Right cardiac atrium (tissue), 5 donors: ENCODE data around the gene SPON2. TPM values are rescaled to one million over a fixed set of nuclear protein-coding genes. Genes with fewer than 3 reads are reported as not detected.

Source experiments
- ATAC-seq, 2 donors: fragments of 200-7000 bp; cut with Tn5 transposase; one replicate each; pipeline versions ENCODE4 v1.8.0 to v1.9.1; 2020; ENCODE audit warnings: moderate library complexity in 2 of 2, mild to moderate bottlenecking in 1 of 2
- DNase-seq, 3 donors: peaks; one replicate each; pipeline ENCODE4 v3.0.0-alpha.2; 2020
- H3K27ac ChIP-seq: one replicate; pipeline ENCODE4 v1.5.1; 2013; ENCODE audit warnings: mild to moderate bottlenecking, low read length, control low read depth, moderate library complexity
- H3K27me3 ChIP-seq: one replicate; pipeline ENCODE4 v1.6.1; 2013; ENCODE audit not compliant: control insufficient read depth, insufficient read depth
- H3K4me1 ChIP-seq: one replicate; pipeline ENCODE4 v1.6.1; 2013; ENCODE audit warnings: low read length; ENCODE audit not compliant: control insufficient read depth, insufficient read depth
- H3K4me3 ChIP-seq: one replicate; pipeline ENCODE4 v1.5.1; 2013; ENCODE audit warnings: low read length, control low read depth
- H3K9me3 ChIP-seq: one replicate; pipeline ENCODE4 v1.6.1; 2013; ENCODE audit warnings: low read length; ENCODE audit not compliant: control insufficient read depth
- WGBS: extraction: QIAGEN DNeasy Blood & Tissue Kit; methylation state at CpG from one replicate; pipeline ENCODE4 v1.1.7; 2013; 5-methylcytosine and 5-hydroxymethylcytosine counted together
- intact Hi-C, 4 donors: fragments of 100-400 bp; cut with DNase I; formaldehyde crosslinking; loops; one replicate each; pipeline versions ENCODE4 v1.11.0 to v1.14.0; 2022 to 2023
- polyA plus RNA-seq: library from polyadenylated mRNA; stranded (reverse); fragments of 200-250 nt; gene quantifications from one replicate; pipeline ENCODE4 v1.2.3, GENCODE V29; 2013
- total RNA-seq, 4 donors: library from RNA; stranded (reverse); fragmentation: NEBNext Ultra II Directional; extraction: Animal tissue kit (Norgen Biotek cat#: 25700); gene quantifications; one replicate each; pipeline ENCODE4 v1.2.1, GENCODE V29; 2021
- donor health status: healthy with polysubstance abuse.
- donor health status: DM: no; HTN: yes; CAD: no.
- donor health status: DM: no; HTN: no; CAD: no.
- donor health status: DM: no; HTN: yes; CAD: no; lungs with severe emphysema.
- donor health status: DM: yes; HTN: yes; CAD: no.

Gene SPON2
- total and polyA plus RNA-seq, 5 donors, result 9.6 to 27.4 (median 13.6) TPM

DNA sequence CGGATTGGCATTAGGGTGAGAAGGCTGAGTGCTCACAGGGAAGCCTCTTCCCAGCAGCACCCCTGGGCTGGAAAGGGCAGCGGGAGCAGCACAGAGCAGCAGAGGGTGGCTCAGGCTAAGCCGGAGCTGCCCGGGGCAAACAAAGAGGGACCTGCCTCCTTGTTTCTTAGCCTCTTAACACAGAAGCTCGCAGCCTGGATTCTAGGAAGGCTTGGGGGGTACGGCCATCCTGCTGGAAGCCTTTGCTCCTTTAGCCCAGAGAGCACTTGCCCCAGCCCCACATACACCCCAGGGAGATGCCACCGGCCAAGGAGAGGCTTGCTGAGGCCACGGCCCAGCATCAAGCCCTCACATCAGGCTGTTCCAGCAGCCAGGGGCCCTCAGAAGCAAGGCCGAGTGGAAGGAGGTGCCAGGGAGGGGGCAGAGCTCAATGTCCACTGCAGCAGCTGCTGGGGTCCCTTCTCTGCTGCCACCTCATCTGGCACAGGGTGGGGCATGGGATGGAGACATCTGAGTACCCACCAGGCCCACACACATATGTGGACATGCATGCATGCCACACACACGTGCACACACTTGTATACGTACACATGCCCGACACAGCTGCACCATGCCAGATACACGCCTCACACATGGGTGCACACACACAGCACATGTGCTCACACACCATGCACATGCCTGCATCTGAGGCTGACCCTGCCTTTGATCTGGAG, 20.3 kb upstream of the SPON2 start:
- H3K4me3 ChIP-seq, result no peak overlapping the region

DNA sequence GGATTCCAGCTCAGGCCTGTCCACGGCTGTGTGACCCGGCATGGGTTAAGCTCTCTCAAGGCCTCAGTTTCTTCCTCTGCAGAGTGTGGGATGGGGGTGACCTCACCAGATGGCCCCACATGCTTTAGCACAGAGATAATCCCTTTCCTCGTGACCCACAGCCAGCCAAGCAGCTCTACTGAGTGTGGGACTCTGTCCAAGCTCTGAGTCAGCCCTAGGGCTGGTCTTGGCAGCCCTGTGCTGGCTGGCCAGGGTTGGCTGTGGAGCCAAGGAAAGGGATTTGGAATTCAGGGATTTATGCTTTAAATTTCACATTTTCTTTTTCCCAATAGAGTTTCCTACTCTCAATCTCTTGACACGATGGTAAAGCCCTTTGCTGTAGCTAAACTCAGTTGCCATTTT, 19.7 kb upstream of the SPON2 start:
- DNase-seq, result peak; percentile 91 to 94 (median 92)
- Histone ChIP-seq H3K9me3 (no peaks in the 10 kb centered on the region), H3K4me3 (no peak overlapping the region), H3K27ac (peak overlapping the region; percentile 86), H3K4me1 (peaks cover 18% of the 10 kb centered on the region), H3K27me3 (no peaks in the 10 kb centered on the region)
- intact Hi-C loops, result no loop called here
- peak; percentile 95 for ATAC-seq
- WGBS, result 14% methylated on average over 4 of the region's 4 CpGs

More for the DNA sequence above, 20.3 kb upstream of the SPON2 start:
- intact Hi-C loops, result no loop called here
- H3K27me3 ChIP-seq, result no peaks in the 10 kb centered on the region
- H3K9me3 ChIP-seq, result no peaks in the 10 kb centered on the region
- H3K4me1 ChIP-seq, result peaks cover 18% of the 10 kb centered on the region
- ATAC-seq (peak; percentile 64), DNase-seq (peak; percentile 50 to 74 (median 72))
- H3K27ac ChIP-seq, result peak overlapping the region; percentile 86
- WGBS, result 47% methylated on average over 13 of the region's 13 CpGs

GRCh38 chr4:1191621-1192020, 19.2 kb upstream of the SPON2 start:
- ATAC-seq, result no peak

GRCh38 chr4:1187182-1187581, 14.8 kb upstream of the SPON2 start:
- ATAC-seq, result no peak
- H3K9me3 ChIP-seq, result no peaks in the 10 kb centered on the region
- intact Hi-C loops, result no loop called here
- 22% methylated on average over 1 of the region's 1 CpG for WGBS
- H3K4me1 ChIP-seq, result peaks cover 6% of the 10 kb centered on the region
- no peaks in the 10 kb centered on the region for H3K27me3 ChIP-seq
- no peak overlapping the region for H3K27ac ChIP-seq
- no peak overlapping the region for H3K4me3 ChIP-seq
- DNase-seq, result peak in 2 of 3 donors; percentile 40 to 44

More at GRCh38 chr4:1191621-1192020, 19.2 kb upstream of the SPON2 start:
- 70% methylated on average over 5 of the region's 5 CpGs for WGBS
- peaks cover 18% of the 10 kb centered on the region for H3K4me1 ChIP-seq
- H3K27me3 ChIP-seq, result no peaks in the 10 kb centered on the region
- no peaks in the 10 kb centered on the region for H3K9me3 ChIP-seq
- DNase-seq, result peak in 1 of 3 donors; percentile 67
- intact Hi-C loops, result no loop called here
- H3K27ac ChIP-seq, result peak overlapping the region; percentile 82
- H3K4me3 ChIP-seq, result no peak overlapping the region

GRCh38 chr4:1183985-1184773, 11.8 kb upstream of the SPON2 start:
- no peaks in the 10 kb centered on the region for H3K9me3 ChIP-seq
- intact Hi-C loops, result no loop called here
- H3K27me3 ChIP-seq, result no peaks in the 10 kb centered on the region
- no peak for ATAC-seq
- H3K4me1 ChIP-seq, result no peaks in the 10 kb centered on the region
- no peak overlapping the region for H3K27ac ChIP-seq
- 53% methylated on average over 6 of the region's 6 CpGs for WGBS
- DNase-seq, result peak in 2 of 3 donors; percentile 14 to 25
- H3K4me3 ChIP-seq, result no peak overlapping the region

- ATAC-seq (no peak), DNase-seq (no peak)
- Histone ChIP-seq H3K4me3 (no peak overlapping the region), H3K27ac (no peak overlapping the region), H3K9me3 (no peaks in the 10 kb centered on the region), H3K4me1 (no peaks in the 10 kb centered on the region), H3K27me3 (no peaks in the 10 kb centered on the region)
- intact Hi-C loops, result no loop called here
Observed at GRCh38 chr4:1182313-1182712, 9.9 kb upstream of the SPON2 start.

DNA sequence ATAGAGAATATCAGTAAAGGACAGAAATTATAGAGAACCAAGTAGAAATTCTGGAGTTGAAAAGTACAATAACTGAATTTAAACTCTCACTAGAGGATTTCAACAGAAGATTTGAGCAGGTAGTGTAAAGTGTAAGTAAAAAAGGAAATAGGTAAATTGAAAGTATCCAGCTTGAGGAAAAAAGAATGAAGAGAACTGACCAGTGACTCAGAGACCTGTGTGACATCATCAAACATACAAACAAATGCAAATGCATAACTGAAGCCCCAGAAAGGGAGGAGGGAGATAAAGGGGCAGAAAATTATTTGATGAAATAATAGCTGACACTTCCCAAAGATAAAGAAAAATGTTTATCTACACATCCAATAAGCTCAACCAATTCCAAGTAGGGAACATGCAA, 8.3 kb upstream of the SPON2 start:
- H3K4me3 ChIP-seq, result no peak overlapping the region
- no peaks in the 10 kb centered on the region for H3K9me3 ChIP-seq
- intact Hi-C loops, result no loop called here
- no peak overlapping the region for H3K27ac ChIP-seq
- ATAC-seq (no peak), DNase-seq (no peak)
- H3K4me1 ChIP-seq, result no peaks in the 10 kb centered on the region
- H3K27me3 ChIP-seq, result no peaks in the 10 kb centered on the region

GRCh38 chr4:1179976-1180375, 7.6 kb upstream of the SPON2 start:
- Histone ChIP-seq H3K27me3 (no peaks in the 10 kb centered on the region), H3K4me1 (no peaks in the 10 kb centered on the region), H3K27ac (no peak overlapping the region), H3K4me3 (no peak overlapping the region), H3K9me3 (no peaks in the 10 kb centered on the region)
- WGBS, result 92% methylated on average over 1 of the region's 1 CpG
- ATAC-seq, result no peak
- intact Hi-C loops, result loop anchor here in 1 of 4 donors (10.0 kb wide), 1 partner anchor 55 kb away; no protein-coding TSS in a partner anchor
- no peak for DNase-seq

GRCh38 chr4:1179089-1179441, 6.7 kb upstream of the SPON2 start:
- Histone ChIP-seq H3K27ac (no peak overlapping the region), H3K4me1 (no peaks in the 10 kb centered on the region), H3K9me3 (no peaks in the 10 kb centered on the region), H3K27me3 (no peaks in the 10 kb centered on the region), H3K4me3 (no peak overlapping the region)
- ATAC-seq, result no peak
- 71% methylated on average over 7 of the region's 7 CpGs for WGBS
- DNase-seq, result peak in 1 of 3 donors; percentile 65
- intact Hi-C loops, result loop anchor here in 1 of 4 donors (10.0 kb wide), 1 partner anchor 56 kb away; no protein-coding TSS in a partner anchor

- Histone ChIP-seq H3K27me3 (no peaks in the 10 kb centered on the region), H3K27ac (no peak overlapping the region), H3K9me3 (no peaks in the 10 kb centered on the region), H3K4me1 (no peaks in the 10 kb centered on the region), H3K4me3 (no peak overlapping the region)
- DNase-seq (peak in 1 of 3 donors; percentile 30), ATAC-seq (no peak)
- WGBS, result 89% methylated on average over 11 of the region's 11 CpGs
- intact Hi-C loops, result loop anchor here in 1 of 4 donors (10.0 kb wide), 1 partner anchor 56 kb away; no protein-coding TSS in a partner anchor
Observed at GRCh38 chr4:1178300-1179088, 6.1 kb upstream of the SPON2 start.
